BJ (cell line): ENCODE measurements around the gene RCAN2. TPM values are rescaled to one million over a fixed set of nuclear protein-coding genes. Genes with fewer than 3 reads are reported as not detected.

Experiments used
- CTCF ChIA-PET: fragments of 350-600 bp; formaldehyde crosslinking; extraction: SDS; loops from one replicate; lab custom pipeline; 2021; ENCODE audit warnings: antibody characterized with exemption, inconsistent platforms; lab: Yijun Ruan, JAX
- POLR2A ChIA-PET: fragments of 300-600 bp; sonication (Branson Sonifier 250); formaldehyde crosslinking; extraction: SDS; loops from one replicate; lab custom pipeline; 2021; ENCODE audit warnings: antibody characterized with exemption; lab: Charles Lee
- DNase-seq: peaks from one replicate; pipeline ENCODE4 v3.0.0-alpha.2; 2011; ENCODE audit warnings: low read depth
- H3K27me3 ChIP-seq: 2 replicates; pipeline ENCODE4 v1.6.0; 2011; ENCODE audit warnings: low read length; ENCODE audit not compliant: control insufficient read depth, insufficient read depth
- H3K36me3 ChIP-seq: 2 replicates; pipeline ENCODE4 v1.5.1; 2011; ENCODE audit warnings: low read length; ENCODE audit not compliant: control insufficient read depth, insufficient read depth
- H3K4me3 ChIP-seq: 2 replicates; pipeline ENCODE4 v1.5.1; 2011; ENCODE audit warnings: low read depth, mild to moderate bottlenecking, control low read depth, low read length
- polyA plus RNA-seq: library from polyadenylated mRNA; depleted of rRNA; stranded (reverse); fragments of >200 nt; gene quantifications from 2 replicates; pipeline ENCODE4 v1.2.3, GENCODE V29; 2011
- TF ChIP-seq, protein P1 (sequence below): IDR thresholded peaks from 2 replicates; pipeline ENCODE4 v1.5.1; 2011; ENCODE audit warnings: low read depth, mild to moderate bottlenecking, control low read depth, inconsistent platforms, low read length, moderate library complexity; ENCODE audit not compliant: insufficient read depth

The RCAN2 gene
- polyA plus RNA-seq, 1 experiment: 5.9 TPM

DNA sequence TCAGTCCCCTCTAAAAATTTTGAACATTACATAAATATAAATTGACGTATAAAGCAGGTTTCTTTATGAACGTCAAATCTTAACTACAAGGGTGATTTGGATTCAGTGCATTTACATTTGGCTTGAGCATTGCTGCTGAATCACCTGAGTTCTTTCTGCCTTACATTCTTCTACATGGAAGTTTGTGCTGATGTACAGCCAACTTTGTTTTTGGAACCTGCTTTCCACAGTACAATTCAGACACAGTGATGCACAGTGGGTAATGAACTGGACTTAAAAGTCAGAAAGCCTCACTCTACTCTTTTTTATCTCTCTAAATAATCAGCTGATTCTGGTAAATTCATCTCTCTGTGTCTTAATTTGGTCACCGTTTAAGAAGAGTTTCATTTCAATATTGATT lies 47.6 kb downstream of the RCAN2 start:
- no peak for DNase-seq
- no peaks in the 10 kb centered on the region for H3K36me3 ChIP-seq
- POLR2A ChIA-PET: no interaction called here
- TF ChIP-seq, protein P1, sequence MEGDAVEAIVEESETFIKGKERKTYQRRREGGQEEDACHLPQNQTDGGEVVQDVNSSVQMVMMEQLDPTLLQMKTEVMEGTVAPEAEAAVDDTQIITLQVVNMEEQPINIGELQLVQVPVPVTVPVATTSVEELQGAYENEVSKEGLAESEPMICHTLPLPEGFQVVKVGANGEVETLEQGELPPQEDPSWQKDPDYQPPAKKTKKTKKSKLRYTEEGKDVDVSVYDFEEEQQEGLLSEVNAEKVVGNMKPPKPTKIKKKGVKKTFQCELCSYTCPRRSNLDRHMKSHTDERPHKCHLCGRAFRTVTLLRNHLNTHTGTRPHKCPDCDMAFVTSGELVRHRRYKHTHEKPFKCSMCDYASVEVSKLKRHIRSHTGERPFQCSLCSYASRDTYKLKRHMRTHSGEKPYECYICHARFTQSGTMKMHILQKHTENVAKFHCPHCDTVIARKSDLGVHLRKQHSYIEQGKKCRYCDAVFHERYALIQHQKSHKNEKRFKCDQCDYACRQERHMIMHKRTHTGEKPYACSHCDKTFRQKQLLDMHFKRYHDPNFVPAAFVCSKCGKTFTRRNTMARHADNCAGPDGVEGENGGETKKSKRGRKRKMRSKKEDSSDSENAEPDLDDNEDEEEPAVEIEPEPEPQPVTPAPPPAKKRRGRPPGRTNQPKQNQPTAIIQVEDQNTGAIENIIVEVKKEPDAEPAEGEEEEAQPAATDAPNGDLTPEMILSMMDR: no peak
- CTCF ChIA-PET: interaction anchor here (1.3 kb wide), 1 partner anchor 16 kb away, joined by 3 read pairs; no protein-coding TSS in a partner anchor
- H3K4me3 ChIP-seq: no peak overlapping the region
- no peaks in the 10 kb centered on the region for H3K27me3 ChIP-seq

DNA sequence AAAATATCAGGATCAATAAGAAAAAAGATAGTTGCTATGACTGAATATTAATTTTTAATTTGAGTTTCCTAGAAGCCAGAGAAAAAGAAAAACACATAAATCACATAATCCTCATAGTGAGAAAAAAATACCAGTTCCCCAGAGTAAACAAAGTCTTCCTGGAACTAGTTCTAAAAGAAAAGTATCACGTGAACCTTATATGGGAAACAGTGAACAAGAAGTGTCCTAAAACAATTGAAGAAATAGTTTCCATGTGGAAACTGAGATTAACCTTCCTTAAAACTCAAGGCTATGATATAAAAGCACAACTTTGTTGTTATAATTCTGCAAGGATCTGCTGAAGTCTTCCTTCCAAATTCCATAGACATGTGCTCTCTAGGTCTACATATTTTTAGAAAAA lies 50.6 kb downstream of the RCAN2 start:
- no peak overlapping the region for H3K4me3 ChIP-seq
- H3K27me3 ChIP-seq: no peaks in the 10 kb centered on the region
- no peak for DNase-seq
- POLR2A ChIA-PET: no interaction called here
- no peaks in the 10 kb centered on the region for H3K36me3 ChIP-seq
- CTCF ChIA-PET: interaction anchor here (1.0 kb wide), 1 partner anchor 12 kb away, joined by 3 read pairs; no protein-coding TSS in a partner anchor
- TF ChIP-seq, protein P1: no peak

DNA sequence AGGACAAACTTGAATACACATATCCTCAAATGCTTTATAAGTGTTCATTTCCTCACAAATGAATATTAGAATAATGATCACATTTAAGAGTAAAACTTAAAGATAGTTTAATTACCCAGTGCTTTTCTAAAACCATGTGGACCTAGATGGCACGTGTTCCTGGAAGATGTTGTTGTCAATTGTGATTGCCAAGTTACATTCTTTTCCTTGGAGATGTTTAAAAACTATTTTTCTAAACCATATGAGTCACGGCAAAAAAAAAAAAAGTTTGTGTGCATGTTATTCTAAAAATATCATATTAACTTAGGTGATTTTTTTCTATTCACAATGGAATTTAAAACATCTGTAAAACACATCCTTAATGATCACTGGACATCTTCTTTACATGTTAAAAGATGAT lies 51.1 kb downstream of the RCAN2 start:
- CTCF ChIA-PET: no interaction called here

DNA sequence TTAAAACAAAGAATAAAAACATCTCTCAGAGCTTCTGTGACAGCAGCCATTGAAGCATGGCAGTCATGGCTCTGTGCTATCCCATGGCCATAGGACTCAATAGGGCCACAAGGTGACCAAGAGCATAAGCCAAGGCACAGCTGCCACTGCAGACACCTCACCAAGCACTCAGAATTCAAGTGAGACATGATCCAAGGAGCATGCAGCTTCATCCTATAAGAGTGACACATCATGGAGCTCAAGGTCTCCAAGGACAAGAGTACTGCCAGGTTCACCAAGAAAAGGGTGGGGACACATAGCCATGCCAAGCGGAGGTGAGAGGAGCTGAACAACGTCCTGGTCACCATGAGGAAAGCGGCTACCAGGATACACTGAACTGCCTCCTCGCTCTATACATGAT lies 53.0 kb downstream of the RCAN2 start:
- TF ChIP-seq, protein P1: no peak
- Histone ChIP-seq H3K36me3 (no peaks in the 10 kb centered on the region), H3K27me3 (no peaks in the 10 kb centered on the region), H3K4me3 (no peak overlapping the region)
- ChIA-PET CTCF (interaction anchor here (1.6 to 1.9 kb wide), 2 partner anchors 10 to 37 kb away, joined by 4 to 5 read pairs; no protein-coding TSS in a partner anchor), POLR2A (no interaction called here)
- DNase-seq: no peak

More for the DNA sequence above, 51.1 kb downstream of the RCAN2 start:
- Histone ChIP-seq H3K36me3 (no peaks in the 10 kb centered on the region), H3K27me3 (no peaks in the 10 kb centered on the region), H3K4me3 (no peak overlapping the region)
- DNase-seq: peak; percentile 60
- POLR2A ChIA-PET: no interaction called here
- TF ChIP-seq, protein P1: no peak

DNA sequence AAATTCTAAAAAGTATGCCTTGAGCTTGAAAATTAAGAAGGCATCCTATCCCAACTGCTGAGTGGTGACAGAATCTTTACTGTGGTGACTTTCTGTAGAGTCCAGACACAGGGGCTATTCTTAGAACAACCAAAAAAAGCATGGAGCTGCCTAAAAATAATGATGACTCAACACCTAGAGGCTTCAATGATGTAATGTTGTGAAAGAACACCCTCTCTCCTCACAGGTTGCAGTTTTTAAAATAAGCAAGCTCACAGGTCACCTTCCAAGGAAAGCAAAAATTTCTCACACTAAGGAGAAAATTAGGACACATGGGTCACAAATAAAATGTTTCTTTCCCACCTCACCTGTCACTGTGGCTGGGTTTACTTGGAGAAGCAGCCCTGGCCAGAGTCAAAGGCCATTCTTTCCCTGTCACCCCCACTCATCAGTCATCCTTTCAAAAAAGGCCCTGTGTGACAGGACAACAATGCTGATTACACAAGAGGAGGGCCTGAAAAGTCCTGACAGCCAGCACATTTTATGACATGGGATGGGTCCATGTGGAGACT lies 53.5 kb downstream of the RCAN2 start:
- Histone ChIP-seq H3K36me3 (no peaks in the 10 kb centered on the region), H3K4me3 (no peak overlapping the region), H3K27me3 (no peaks in the 10 kb centered on the region)
- TF ChIP-seq, protein P1: no peak
- ChIA-PET POLR2A (no interaction called here), CTCF (interaction anchor here (1.6 to 1.9 kb wide), 2 partner anchors 10 to 38 kb away, joined by 4 to 5 read pairs; no protein-coding TSS in a partner anchor)
- peak; percentile 63 for DNase-seq
